ELF-1 (cell line): ENCODE measurements around the gene SLC2A13.
"Not testable (repeated sequence)": the region's sequence is repeated elsewhere in the genome, so short reads cannot be mapped to it uniquely, and the experiment has no call there.

Experiments
- DNase-seq: peaks from one replicate; pipeline ENCODE4 v3.0.0-alpha.2; 2016; ENCODE audit warnings: low read depth, low spot score

Gene SLC2A13

DNA sequence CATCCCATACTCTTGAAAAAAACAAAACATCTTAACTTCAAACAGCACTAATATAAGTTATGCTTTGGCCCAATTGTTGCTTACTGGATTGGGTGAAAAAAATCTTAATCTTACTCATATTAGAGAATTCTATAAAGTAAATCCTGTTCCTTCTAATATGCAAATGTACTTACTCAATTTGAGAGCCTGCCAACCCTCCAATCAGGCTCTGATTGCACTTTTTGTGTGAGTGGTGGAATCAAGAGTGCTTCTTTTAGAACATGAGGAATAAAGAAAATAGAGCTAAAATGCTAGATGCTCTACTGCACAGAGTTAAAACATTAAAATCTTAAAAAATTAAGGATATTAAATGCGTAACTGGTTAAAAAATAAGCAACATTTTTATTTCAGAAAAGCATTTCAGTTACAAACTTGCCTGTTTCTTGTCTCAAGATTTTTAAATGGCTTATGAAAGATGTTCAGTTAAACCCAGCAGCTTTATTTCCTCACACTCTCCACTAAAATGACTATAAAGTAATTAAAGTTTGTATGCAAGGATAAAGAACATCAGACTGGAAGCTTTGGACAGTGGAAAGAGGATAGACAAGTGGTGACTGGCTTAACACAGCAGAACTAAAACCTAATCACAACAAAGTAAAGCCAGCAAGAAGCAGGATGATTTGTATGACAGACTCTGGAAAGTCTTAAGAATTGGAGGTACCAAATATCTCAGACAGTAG is 177.5 kb downstream of the SLC2A13 start:
- no peak for DNase-seq

DNA sequence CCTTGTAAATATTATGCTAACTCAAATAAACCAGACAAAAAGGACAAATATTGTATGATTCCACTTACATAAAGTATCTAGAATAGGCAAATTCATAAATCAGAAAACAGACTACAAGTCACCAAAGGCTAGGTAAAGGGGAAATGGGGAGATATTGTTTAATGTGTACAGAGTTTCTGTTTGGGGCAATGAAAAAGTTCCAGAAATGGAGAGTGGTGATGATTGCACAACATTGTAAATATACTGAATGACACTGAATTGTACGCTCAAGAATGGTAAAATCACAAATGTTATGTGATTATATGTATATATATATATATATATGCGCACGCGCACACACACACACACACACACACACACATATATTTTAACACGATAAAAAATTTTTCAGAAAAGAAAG is 182.5 kb downstream of the SLC2A13 start:
- no peak for DNase-seq

DNA sequence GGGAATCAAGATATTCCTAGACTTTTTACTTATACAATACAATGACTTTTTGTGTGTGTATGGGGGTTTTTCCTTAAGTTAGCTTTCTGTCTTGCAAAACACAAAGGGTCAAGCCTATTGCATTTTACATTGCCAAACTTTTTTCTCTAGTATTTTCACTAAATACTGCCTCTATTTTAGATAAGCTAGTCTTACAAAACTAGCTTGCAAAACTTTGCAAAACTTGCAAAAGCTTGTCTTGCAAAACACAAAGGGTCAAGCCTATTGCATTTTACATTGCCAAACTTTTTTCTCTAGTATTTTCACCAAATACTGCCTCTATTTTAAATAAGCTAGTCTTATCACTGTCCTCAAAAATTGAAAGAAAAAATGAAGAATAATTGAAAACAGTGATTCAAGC is 183.3 kb downstream of the SLC2A13 start:
- not testable (repeated sequence) for DNase-seq

DNA sequence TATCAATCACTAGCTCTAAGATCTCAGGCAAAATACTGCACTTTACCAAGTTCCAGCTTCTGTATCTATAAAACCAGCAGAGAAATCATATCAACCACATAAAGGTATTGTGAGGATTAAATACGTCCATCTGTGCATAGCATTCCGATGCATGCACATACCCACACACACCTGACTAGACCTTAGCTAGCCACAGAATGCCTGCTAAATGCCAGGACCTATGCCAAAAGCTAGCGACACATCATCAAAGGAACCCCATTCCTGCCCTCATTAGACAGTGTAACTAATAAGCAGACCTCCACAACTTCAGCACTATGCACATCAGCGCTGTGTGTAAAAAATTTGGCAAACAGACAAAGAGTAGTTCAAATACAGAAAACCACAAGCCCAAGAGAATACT is 185.2 kb downstream of the SLC2A13 start:
- DNase-seq, result no peak

DNA sequence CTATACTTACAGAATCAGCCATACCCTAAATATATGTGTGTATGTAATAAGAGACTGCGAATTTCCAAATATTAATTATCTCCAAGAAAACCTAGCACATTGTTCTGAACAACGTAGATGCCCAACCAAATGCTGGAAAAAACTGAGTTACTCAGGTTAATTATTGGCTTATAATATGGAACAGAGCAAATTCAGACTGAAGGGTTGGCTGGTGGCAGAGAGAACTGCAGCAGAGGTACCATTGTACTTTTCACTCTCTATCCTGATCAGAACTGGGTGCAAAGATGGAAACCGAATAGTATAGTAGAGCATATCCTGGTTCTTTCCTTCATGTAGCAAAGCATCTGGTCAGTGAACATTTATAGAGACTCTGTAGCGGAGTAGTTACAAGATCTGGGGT is 185.7 kb downstream of the SLC2A13 start:
- no peak for DNase-seq

DNA sequence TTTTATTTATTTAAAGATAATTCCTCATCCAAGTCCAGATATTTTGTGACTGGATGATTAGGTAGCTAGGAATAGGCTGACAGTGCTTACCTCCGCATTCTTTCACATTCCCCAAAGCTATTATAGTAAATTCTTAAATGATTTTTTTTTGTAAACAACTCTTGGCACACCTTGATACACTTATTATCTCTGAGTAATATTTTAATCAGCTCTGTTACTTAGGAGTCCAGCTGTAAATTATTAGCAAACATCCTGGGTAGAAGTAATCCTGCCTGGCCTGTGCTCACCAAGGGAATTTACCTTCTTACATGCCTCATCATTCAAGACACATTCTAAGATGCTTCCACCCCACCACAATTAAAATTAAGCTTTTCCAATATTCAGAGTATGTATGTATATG is 186.1 kb downstream of the SLC2A13 start:
- no peak for DNase-seq

DNA sequence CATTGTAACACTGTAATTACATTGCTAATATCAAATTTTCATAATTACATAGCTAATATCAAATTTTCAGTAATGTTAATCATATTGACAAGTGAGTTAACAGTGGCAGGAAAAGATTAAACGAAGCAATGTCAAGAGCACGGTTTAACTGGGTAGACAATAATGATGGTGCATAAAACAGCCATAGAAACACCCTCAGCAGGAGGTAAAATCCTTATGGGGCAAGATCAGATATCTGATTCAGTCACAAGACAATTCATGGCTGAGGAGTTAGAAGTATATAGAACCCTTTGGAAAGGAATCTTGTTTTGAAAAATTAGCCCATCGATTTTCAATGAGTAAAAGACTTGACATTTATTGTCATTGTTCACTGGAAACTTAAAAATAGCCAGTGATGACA is 190.6 kb downstream of the SLC2A13 start:
- no peak for DNase-seq

DNA sequence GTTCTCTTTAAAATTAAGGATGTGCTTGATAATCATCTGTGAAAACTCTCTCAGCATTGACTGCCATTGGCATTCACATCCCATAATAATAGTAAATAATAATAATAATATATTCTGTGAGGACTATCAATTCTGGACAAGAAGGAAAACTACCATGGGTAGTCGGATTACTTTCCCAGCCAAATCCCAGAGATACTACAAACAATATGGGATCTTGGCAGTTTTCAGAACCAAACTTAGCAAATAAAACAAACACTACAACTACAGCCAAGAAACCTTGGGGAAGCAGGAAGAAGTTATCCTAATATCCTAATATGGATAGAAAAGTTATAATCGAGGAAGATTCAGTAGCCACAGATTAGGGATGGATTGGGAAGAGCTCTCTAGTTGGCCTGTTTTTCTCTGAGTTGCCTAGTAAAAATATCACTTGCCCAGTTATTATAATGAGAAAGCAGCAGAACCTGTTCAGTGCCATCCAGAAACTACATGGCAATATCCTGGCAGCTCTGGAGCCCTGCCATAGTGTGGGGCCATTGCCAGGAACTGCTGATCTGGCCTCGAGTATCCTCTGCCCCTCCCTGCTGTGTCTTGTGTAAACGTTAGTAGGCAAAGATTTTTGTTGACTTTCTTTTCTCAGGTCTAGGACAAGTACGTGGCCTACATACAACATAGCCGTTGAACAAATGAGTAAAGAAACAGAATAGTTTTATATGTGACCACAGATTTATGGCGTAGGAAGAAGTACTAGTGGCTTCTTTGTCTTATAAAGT is 193.5 kb downstream of the SLC2A13 start:
- DNase-seq, result no peak

DNA sequence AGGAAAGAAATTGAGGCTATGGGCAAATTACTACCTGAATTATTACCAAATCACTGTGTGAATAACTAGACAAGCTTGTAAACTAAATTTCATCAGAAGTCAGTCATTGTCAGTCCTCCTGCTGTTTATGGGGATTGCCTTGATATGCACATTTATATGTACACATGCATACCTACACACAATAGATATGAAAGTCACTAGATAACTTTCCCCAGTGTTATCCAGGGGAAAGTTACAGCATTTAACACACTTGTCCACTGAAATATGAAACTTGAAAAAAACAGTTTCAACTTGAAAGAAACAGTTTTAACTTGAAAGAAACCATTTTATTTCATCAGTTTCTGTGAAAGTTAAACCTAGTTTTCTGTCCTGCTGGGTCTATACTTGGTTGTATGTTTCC is 199.6 kb downstream of the SLC2A13 start:
- no peak for DNase-seq

DNA sequence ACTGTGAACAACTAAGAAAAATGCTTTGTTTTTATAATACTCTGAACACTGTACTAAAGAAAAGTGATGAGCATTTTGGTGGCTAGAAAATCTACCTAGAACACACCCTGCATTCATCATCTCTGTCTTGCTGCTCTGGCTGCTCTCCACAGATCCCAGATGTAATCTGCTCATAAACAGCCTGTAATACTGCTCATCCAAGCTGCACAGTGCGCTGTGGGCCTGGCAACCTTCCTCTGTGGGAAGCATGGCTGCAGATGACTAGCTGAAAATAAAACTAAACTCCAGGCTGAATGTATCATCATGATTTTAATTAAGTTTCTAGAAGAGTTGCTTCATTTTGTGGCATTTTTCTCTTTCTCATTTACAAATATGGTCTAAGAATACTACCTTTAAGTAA is 200.7 kb downstream of the SLC2A13 start:
- DNase-seq, result no peak

DNA sequence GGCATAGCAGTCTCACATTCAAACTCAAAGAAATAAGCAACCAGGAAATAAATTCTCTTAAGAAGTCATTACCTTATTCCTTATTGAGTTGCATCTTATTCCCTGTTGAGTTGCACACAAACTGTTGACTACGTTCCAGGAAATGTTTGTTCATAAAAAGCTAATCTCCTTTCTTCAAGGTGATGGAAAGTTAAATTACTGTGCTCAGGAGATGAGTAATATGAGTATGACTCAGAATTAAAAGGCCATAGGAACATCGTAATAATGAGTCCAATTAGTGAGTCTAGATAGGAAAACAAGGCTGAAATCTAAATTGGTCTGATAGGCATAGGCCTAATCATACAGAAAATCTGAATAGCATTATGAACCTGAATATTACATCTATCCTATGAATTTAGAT is 203.1 kb downstream of the SLC2A13 start:
- DNase-seq, result no peak

DNA sequence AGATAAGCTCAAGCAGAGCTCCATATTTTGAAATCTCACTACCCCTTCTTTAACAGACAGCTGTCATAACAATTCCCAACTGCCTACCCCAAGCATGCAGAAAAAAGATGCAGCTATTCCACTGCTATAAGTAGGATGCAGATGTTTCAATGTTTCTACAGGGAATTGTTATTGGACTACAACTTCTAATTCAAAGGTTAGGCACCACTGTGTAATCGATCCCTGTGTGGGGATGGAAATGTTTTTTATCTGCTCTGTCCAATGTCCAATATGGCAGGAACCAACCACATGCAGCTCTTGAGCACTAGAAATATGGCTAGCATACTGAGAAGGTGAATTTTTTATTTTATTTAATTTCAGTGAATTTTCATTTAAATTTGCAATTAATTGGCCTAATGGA is 208.6 kb downstream of the SLC2A13 start:
- DNase-seq, result no peak

DNA sequence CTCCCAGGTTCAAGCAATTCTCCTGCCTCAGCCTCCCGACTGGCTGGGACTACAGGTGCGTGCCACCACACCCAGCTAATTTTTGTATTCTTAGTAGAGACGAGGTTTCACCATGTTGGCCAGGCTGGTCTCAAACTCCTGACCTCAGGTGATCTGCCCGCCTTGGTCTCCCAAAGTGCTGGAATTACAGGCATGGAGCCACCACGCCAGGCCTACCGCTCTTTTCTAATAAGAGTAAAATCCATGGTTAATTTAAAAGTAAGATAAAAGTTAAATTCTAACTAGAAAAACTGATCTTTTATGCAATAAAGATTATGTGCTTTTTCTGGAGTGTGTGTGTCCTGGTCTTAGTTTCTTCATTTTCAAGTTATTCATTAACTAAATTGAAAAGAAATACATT is 212.5 kb downstream of the SLC2A13 start:
- not testable (repeated sequence) for DNase-seq

DNA sequence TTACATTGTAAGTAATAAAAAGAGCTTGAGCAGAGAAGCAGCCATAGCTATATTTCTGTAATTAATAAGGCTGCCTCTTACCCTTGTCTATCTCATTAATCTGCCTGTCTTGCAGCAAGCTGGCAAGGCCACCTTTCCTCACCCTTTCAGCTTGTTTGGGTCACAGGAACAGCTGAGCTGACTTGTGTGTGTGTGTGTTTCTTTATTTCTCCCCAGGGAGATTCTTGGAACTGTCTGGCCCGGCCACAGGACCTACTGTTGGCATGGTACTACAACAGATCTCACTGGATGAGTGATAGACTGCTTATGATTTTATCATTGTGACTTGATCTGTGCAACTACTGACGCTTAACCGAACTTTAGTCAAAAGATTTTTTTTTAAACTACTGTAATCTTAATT is 213.7 kb downstream of the SLC2A13 start:
- DNase-seq, result no peak

DNA sequence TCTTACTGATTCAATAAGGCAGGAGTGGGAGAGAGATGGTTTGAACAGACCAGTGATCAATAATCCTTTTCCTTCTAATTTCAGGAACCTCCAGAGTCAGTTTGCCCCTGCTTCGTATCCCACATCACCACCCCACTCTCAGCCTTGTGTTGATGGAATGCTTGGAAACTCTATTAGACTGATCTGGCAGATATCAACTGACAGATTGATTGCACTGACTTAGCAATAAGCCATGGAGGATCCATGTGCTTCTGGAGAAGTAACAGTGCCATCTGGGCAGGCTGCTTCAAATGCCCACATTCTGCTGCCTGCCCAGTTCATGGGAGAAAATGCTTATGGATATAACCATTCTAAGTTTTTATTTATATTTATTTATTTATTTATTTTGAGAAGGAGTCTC is 218.0 kb downstream of the SLC2A13 start:
- DNase-seq, result no peak

DNA sequence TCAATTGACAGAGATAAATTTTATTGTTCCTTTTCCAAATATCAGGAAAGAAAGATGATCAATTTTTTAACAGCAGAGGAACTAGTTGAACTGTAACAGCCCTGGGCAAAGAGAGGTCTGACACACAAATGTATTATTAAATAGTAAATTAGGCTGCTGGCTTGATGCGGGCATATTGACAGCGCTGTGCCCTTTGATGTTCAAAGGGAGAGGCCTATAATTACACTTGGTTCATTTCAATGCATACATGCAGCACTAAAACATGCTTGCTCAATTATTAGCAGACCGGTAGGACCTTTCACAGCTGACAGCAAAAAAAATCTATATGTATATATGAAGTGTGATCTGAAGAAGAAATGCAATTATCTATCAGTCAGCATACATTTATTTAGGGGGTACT is 219.8 kb downstream of the SLC2A13 start:
- DNase-seq, result no peak

DNA sequence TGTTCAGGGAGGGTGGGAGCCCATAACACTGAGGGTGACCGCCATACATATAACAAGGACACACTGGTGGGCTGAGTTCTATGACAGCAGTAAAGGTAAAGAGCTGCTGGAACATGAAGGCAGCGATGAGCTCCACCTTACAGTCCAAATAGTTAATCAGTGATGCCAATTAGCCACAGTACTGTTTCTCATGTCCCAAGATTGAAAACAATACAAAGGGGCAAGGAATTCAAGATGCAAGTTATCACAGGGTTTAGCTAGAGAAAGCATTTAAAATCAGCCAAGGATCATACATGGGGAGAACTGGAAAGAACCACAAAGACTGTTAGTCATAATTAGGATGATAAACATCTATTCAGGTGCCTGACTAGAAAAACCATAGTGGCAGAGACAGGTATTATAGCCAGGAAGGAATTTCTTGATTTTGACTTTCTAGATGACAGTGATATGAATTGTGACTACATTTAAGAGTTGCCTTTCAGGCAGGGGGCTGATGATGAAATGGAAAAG is 221.2 kb downstream of the SLC2A13 start:
- DNase-seq, result no peak

DNA sequence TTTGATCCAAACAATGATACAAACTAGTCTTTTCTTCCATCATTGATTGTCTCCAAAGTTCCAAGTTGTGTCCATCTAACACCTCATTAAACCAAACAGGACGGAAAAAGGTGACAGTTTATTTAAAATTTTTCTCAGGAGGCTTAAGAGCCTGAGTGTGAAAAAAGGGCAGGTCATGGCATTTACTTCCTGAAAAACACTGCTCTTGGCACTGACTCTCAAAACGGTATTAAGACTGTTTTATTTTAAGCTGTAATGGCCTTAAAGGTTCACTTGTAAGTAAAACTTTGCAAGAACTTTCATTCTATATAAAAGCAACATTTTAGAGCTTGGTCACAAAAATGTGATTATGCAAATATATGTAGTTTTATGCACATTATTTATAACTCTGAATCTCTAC is 222.5 kb downstream of the SLC2A13 start:
- no peak for DNase-seq

DNA sequence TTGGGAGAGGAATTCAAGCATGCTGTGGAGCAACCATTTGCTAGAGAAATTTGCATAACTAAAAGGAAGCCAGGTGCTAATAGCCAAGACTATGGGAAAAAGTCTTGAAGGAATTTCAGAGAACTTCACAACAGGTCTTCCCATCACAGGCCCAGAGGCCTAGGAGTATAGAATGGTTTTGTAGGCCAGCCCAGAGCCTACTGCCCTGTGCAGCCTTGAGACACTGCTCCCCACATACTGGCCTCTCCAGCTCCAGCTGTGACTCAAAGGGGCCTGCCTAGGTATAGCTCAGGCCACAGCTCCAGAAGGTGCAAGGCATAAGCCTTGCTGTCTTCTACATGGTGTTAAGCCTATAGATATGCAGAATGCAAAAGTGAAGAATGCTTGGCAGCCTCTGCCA is 227.1 kb downstream of the SLC2A13 start:
- DNase-seq, result no peak

DNA sequence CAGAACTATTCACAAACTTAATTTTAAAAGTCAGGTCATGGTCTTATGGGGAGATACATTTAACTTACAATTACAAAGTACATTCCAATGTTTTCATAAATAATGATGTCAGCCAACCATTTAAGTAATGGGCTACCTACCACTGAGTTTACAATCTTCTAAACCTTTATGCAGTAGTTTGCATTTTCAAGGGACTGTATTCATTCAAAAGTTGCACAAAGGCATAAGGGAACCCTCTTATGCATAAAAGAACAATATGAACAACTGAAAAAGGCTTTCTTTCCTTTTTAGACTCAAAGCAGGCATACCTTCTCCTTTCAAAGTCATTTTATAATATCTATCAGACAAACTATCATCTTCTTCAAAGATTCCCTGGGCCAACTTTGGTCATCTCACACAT is 230.2 kb downstream of the SLC2A13 start:
- DNase-seq, result no peak

DNA sequence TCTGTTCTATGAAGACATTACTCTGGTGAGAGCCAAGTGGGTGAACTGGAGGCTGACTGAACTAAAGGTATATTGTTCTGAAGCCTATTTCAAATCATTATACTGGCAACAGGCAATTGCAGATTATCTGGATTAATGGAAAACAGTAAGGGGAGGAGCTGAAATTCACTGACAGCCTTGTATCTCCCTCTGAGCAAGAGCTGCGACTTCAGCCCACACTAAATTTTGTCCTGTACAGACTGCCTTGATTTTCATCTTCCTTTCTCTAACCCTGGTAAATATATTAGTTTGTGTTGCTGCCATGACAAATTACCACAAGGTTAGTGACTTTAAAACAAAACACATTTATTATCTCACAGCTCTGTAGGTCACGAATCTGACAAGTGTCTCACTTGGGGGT is 231.1 kb downstream of the SLC2A13 start:
- no peak for DNase-seq

DNA sequence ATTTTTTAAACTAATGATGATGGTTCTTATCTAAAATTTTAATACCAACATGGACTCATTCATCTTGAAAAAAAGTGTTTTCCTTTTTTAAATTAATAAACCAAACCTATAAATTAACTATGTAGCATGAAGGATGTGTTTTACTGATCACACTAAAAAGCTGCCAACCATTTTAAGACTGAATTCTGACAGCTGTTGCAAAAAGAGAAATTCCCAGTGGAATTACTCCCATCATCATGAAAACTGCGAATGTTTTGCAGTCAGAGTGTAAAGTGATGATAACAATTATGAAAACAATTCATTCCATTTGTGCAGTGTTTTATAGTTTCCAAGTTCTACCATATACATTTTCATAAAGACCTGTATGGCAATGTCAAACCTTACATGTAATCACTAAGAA is 232.8 kb downstream of the SLC2A13 start:
- no peak for DNase-seq

DNA sequence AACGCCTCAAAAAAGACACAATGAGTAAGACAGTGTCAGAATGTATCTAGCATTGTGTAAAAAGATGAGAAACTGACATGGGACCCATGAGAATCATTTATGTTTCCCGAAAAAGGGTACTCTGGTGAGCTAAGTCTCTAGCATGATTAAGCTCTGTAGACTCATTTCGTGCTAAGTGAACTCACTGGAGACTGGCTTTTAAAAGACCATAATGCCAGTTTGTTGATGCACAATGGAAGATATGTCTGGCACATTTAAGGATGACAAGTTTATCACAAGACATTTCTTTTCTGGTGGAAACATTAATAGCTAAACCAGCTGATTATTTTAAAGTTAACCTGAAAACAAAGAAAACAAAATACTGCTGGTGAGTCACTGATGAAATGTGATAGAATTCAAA is 233.5 kb downstream of the SLC2A13 start:
- no peak for DNase-seq
